ENCODE data around the gene KRTAP1-3. TPM values are rescaled to one million over a fixed set of nuclear protein-coding genes. Genes with fewer than 3 reads are reported as not detected.

The KRTAP1-3 gene
- total and polyA plus RNA-seq, 2 donors (not counting 1 experiment from before 2014, with no cell fraction given), result not detected

DNA sequence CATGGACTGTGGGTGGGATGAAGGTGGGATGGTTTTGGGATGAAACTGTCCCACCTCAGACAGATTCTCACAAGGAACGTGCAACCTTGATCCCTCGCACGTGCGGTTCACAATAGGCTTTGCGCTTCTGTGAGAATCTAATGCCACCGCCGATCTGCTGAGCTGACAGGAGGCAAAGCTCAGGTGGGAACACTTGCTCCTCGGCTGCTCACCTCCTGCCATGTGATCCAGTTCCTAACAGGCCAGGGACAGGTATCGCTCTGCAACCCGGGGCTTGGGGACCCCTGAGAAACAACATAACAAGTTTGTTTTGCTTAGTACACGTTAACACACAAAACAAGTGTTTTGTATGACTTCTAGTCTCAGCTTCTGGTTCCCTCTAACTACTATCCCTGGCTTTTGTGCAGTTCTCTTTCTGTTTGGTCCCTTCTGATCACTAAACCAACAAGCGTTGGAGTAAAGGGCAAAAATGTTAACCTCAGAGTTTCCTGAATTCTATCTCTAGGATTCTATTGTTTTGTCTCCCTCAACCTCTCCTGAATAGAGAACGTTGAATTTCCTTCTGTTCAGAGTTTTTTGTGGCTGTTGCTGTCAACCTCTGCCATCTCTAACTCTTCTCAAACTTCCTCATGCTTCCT is 18.0 kb downstream of the KRTAP1-3 start:
- Histone ChIP-seq H3K27me3 (ENCODE audit: control insufficient read depth, insufficient read depth, low read length) (no peaks in the 10 kb centered on the region), H4K20me1 (ENCODE audit: control insufficient read depth, extremely low read depth, insufficient read depth, low read length) (no peaks in the 10 kb centered on the region), H3K79me2 (ENCODE audit: control insufficient read depth, insufficient read depth, low read length) (no peaks in the 10 kb centered on the region), H3K27ac (ENCODE audit: insufficient read depth, low read length) (no peak overlapping the region), H3K4me2 (ENCODE audit: extremely low read depth, insufficient read depth, low read length) (no peak overlapping the region), H2AFZ (ENCODE audit: low read length) (no peak overlapping the region), H3K4me3 (replicated peaks in 1 of 4; ENCODE audit: control extremely low read depth in 1 of 4, insufficient read depth in 1 of 4, low read depth in 3 of 4, low read length in 4 of 4) (no peak overlapping the region), H3K9ac (ENCODE audit: insufficient read depth, low read length) (no peak overlapping the region), H3K36me3 (ENCODE audit: control insufficient read depth, insufficient read depth, low read length) (no peaks in the 10 kb centered on the region), H3K4me1 (ENCODE audit: control insufficient read depth, extremely low read depth, insufficient read depth, low read length) (peaks cover 2% of the 10 kb centered on the region), H3K9me3 (ENCODE audit: control insufficient read depth, insufficient read depth, low read depth, low read length) (no peaks in the 10 kb centered on the region)
- no peak for TF ChIP-seq EZH2 (IDR thresholded peaks at IDR 0.05; ENCODE audit: low read length, missing control alignments)
- TF ChIP-seq, protein P1, sequence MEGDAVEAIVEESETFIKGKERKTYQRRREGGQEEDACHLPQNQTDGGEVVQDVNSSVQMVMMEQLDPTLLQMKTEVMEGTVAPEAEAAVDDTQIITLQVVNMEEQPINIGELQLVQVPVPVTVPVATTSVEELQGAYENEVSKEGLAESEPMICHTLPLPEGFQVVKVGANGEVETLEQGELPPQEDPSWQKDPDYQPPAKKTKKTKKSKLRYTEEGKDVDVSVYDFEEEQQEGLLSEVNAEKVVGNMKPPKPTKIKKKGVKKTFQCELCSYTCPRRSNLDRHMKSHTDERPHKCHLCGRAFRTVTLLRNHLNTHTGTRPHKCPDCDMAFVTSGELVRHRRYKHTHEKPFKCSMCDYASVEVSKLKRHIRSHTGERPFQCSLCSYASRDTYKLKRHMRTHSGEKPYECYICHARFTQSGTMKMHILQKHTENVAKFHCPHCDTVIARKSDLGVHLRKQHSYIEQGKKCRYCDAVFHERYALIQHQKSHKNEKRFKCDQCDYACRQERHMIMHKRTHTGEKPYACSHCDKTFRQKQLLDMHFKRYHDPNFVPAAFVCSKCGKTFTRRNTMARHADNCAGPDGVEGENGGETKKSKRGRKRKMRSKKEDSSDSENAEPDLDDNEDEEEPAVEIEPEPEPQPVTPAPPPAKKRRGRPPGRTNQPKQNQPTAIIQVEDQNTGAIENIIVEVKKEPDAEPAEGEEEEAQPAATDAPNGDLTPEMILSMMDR (conservative IDR thresholded peaks at IDR 0.05 in 1 of 2, IDR thresholded peaks at IDR 0.05 in 1 of 2; ENCODE audit: low read depth in 1 of 2, low read length in 2 of 2), result no peak
- no peak for DNase-seq (ENCODE audit: low read depth in 2 of 2)

DNA sequence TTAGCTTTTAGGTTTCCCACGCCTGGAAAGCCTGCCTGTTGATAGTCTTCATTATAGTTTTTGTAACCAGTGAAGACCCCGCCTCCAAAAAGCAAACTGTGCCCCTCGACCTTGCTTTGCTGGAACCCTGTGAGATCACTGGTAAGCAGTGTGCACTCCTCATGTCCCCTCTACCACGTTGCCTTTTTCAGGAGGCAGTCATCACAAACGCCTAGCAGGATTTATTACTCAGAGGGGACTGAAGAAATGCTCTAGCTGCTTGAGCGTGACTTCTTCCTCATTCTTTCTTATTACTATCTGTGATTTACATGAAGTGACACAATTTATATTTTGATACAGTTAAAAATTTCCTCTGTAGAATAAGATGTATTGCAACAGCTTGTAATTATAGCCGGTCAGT is 19.2 kb downstream of the KRTAP1-3 start:
- Histone ChIP-seq H4K20me1 (ENCODE audit: control insufficient read depth, extremely low read depth, insufficient read depth, low read length) (no peaks in the 10 kb centered on the region), H3K27ac (ENCODE audit: insufficient read depth, low read length) (no peak overlapping the region), H2AFZ (ENCODE audit: low read length) (no peak overlapping the region), H3K4me3 (replicated peaks in 1 of 4; ENCODE audit: control extremely low read depth in 1 of 4, insufficient read depth in 1 of 4, low read depth in 3 of 4, low read length in 4 of 4) (no peak overlapping the region), H3K9me3 (ENCODE audit: control insufficient read depth, insufficient read depth, low read depth, low read length) (no peaks in the 10 kb centered on the region), H3K27me3 (ENCODE audit: control insufficient read depth, insufficient read depth, low read length) (no peaks in the 10 kb centered on the region), H3K79me2 (ENCODE audit: control insufficient read depth, insufficient read depth, low read length) (no peaks in the 10 kb centered on the region), H3K36me3 (ENCODE audit: control insufficient read depth, insufficient read depth, low read length) (no peaks in the 10 kb centered on the region), H3K4me1 (ENCODE audit: control insufficient read depth, extremely low read depth, insufficient read depth, low read length) (peaks cover 2% of the 10 kb centered on the region), H3K4me2 (ENCODE audit: extremely low read depth, insufficient read depth, low read length) (no peak overlapping the region), H3K9ac (ENCODE audit: insufficient read depth, low read length) (no peak overlapping the region)
- TF ChIP-seq, protein P1 (conservative IDR thresholded peaks at IDR 0.05 in 1 of 2, IDR thresholded peaks at IDR 0.05 in 1 of 2; ENCODE audit: low read depth in 1 of 2, low read length in 2 of 2), result no peak
- TF ChIP-seq EZH2 (IDR thresholded peaks at IDR 0.05; ENCODE audit: low read length, missing control alignments), result no peak
- DNase-seq (ENCODE audit: low read depth in 2 of 2), result no peak

DNA sequence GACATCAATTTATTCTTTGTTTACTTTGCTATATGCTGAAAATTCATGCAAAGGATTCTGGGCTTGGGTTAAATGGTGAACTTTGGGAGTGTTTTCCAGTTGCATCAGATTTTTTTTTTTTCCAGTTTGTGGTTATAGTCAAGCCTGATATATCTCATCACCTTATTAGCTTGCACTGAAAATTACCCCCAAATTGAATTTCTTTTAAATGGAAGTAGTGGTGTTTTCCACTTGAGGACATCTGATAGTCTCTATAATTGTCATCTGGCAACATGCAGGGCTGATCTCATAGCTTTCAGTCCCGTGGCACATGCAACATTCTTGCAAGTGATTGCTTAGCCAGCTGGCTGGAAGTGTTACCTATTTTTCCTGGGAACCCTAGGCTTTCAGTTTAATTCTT is 21.1 kb downstream of the KRTAP1-3 start:
- peaks cover 2% of the 10 kb centered on the region for H3K4me1 ChIP-seq (ENCODE audit: control insufficient read depth, extremely low read depth, insufficient read depth, low read length)
- no peak overlapping the region for H3K4me2 ChIP-seq (ENCODE audit: extremely low read depth, insufficient read depth, low read length)
- H4K20me1 ChIP-seq (ENCODE audit: control insufficient read depth, extremely low read depth, insufficient read depth, low read length), result no peaks in the 10 kb centered on the region
- no peaks in the 10 kb centered on the region for H3K79me2 ChIP-seq (ENCODE audit: control insufficient read depth, insufficient read depth, low read length)
- DNase-seq (ENCODE audit: low read depth in 2 of 2), result peak in 1 of 2 donors; percentile 9
- no peak overlapping the region for H3K4me3 ChIP-seq (replicated peaks in 1 of 4; ENCODE audit: control extremely low read depth in 1 of 4, insufficient read depth in 1 of 4, low read depth in 3 of 4, low read length in 4 of 4)
- H3K9me3 ChIP-seq (ENCODE audit: control insufficient read depth, insufficient read depth, low read depth, low read length), result no peaks in the 10 kb centered on the region
- TF ChIP-seq, protein P1 (conservative IDR thresholded peaks at IDR 0.05 in 1 of 2, IDR thresholded peaks at IDR 0.05 in 1 of 2; ENCODE audit: low read depth in 1 of 2, low read length in 2 of 2), result no peak
- no peak for TF ChIP-seq EZH2 (IDR thresholded peaks at IDR 0.05; ENCODE audit: low read length, missing control alignments)
- no peak overlapping the region for H2AFZ ChIP-seq (ENCODE audit: low read length)
- H3K36me3 ChIP-seq (ENCODE audit: control insufficient read depth, insufficient read depth, low read length), result no peaks in the 10 kb centered on the region
- H3K9ac ChIP-seq (ENCODE audit: insufficient read depth, low read length), result no peak overlapping the region
- H3K27me3 ChIP-seq (ENCODE audit: control insufficient read depth, insufficient read depth, low read length), result no peaks in the 10 kb centered on the region
- H3K27ac ChIP-seq (ENCODE audit: insufficient read depth, low read length), result no peak overlapping the region

Measured in fibroblast of lung (primary cell).